Measurements from ENCODE around the gene ARHGEF3.
"Not testable (repeated sequence)": the region's sequence is repeated elsewhere in the genome, so short reads cannot be mapped to it uniquely, and the experiment has no call there.

ARHGEF3 gene

GRCh38 chr3:56724676-56725075, 77.1 kb downstream of the ARHGEF3 start:
- DNase-seq (ENCODE audit: low spot score): no peak

- DNase-seq (ENCODE audit: low spot score): no peak
These were observed 80.9 kb downstream of the ARHGEF3 start for GRCh38 chr3:56720849-56721248.

- DNase-seq (ENCODE audit: low spot score): not testable (repeated sequence)
These were observed 82.9 kb downstream of the ARHGEF3 start for GRCh38 chr3:56718809-56719208.

- no peak for DNase-seq (ENCODE audit: low spot score)
These were observed 90.4 kb downstream of the ARHGEF3 start for GRCh38 chr3:56711344-56711743.

- not testable (repeated sequence) for DNase-seq (ENCODE audit: low spot score)
These were observed 94.3 kb downstream of the ARHGEF3 start for GRCh38 chr3:56707412-56707811.

- DNase-seq (ENCODE audit: low spot score): no peak
These were observed 95.1 kb downstream of the ARHGEF3 start for GRCh38 chr3:56706629-56707028.

GRCh38 chr3:56704706-56705105, 97.0 kb downstream of the ARHGEF3 start:
- DNase-seq (ENCODE audit: low spot score): no peak

- peak; percentile 58 for DNase-seq (ENCODE audit: low spot score)
These were observed 99.0 kb downstream of the ARHGEF3 start for GRCh38 chr3:56702490-56703315.

- DNase-seq (ENCODE audit: low spot score): no peak
These were observed 101.6 kb downstream of the ARHGEF3 start for GRCh38 chr3:56700151-56700550.

GRCh38 chr3:56694867-56695683, 106.7 kb downstream of the ARHGEF3 start:
- DNase-seq (ENCODE audit: low spot score): no peak

- DNase-seq (ENCODE audit: low spot score): no peak
These were observed 108.0 kb downstream of the ARHGEF3 start for GRCh38 chr3:56693750-56694149.

GRCh38 chr3:56692520-56693433, 109.0 kb downstream of the ARHGEF3 start:
- not testable (repeated sequence) for DNase-seq (ENCODE audit: low spot score)

GRCh38 chr3:56692001-56692365, 109.8 kb downstream of the ARHGEF3 start:
- not testable (repeated sequence) for DNase-seq (ENCODE audit: low spot score)

GRCh38 chr3:56691165-56692000, 110.4 kb downstream of the ARHGEF3 start:
- DNase-seq (ENCODE audit: low spot score): no peak

GRCh38 chr3:56689303-56689702, 112.4 kb downstream of the ARHGEF3 start:
- no peak for DNase-seq (ENCODE audit: low spot score)

- DNase-seq (ENCODE audit: low spot score): no peak
These were observed 113.6 kb downstream of the ARHGEF3 start for GRCh38 chr3:56688191-56688590.

- no peak for DNase-seq (ENCODE audit: low spot score)
These were observed 117.7 kb downstream of the ARHGEF3 start for GRCh38 chr3:56684029-56684428.

- peak; percentile 83 for DNase-seq (ENCODE audit: low spot score)
These were observed 118.5 kb downstream of the ARHGEF3 start, which contains the start of gene TASOR for GRCh38 chr3:56683122-56683817. TASOR (minus strand) TSS chr3:56683265; CDS start chr3:56683006, 259 bp downstream.

- DNase-seq (ENCODE audit: low spot score): peak; percentile 73
These were observed 119.2 kb downstream of the ARHGEF3 start for GRCh38 chr3:56682462-56683121.

GRCh38 chr3:56681984-56682461, 119.7 kb downstream of the ARHGEF3 start:
- DNase-seq (ENCODE audit: low spot score): no peak

Measured in hematopoietic multipotent progenitor cell treated with erythropoietin and hydrocortisone succinate and interleukin-3 and kit ligand, for 17 days (in vitro differentiated cells).